OCI-LY7 (cell line): ENCODE results near the gene KDM4D.
"Not testable (repeated sequence)": the region's sequence is repeated elsewhere in the genome, so short reads cannot be mapped to it uniquely, and the experiment has no call there.

Experiments used
- CTCF ChIP-seq: fragments of 200-600 bp; sonication (generic); conservative IDR thresholded peaks from 2 replicates; pipeline ENCODE4 v1.5.1; 2014; ENCODE audit warnings: mild to moderate bottlenecking, antibody characterized with exemption, low read length, moderate library complexity, mixed read lengths
- EZH2phosphoT487 ChIP-seq: fragments of 200-600 bp; sonication (generic); IDR thresholded peaks from 2 replicates; pipeline ENCODE4 v1.6.1; 2018; ENCODE audit warnings: low read depth, borderline replicate concordance, mild to moderate bottlenecking, mixed run types, antibody characterized with exemption, low read length, moderate library complexity, mixed read lengths

GRCh38 chr11:94932072-94932471, 41.4 kb upstream of the KDM4D start:
- TF ChIP-seq CTCF, EZH2phosphoT487: not testable (repeated sequence)
